Panc1 (cell line): ENCODE data around the gene STPG4. TPM values are rescaled to one million over a fixed set of nuclear protein-coding genes. Genes with fewer than 3 reads are reported as not detected.

Experiments
- ATAC-seq: fragments of 200-7000 bp; cut with Tn5 transposase; 2 replicates; pipeline ENCODE4 v1.9.1; 2020; ENCODE audit warnings: mild to moderate bottlenecking, moderate library complexity
- BruUV-seq: library from RNA; stranded (reverse); fragments of 400-500 nt; replicated peaks from 2 replicates; lab custom pipeline; 2021; lab: Mats Ljungman, UMichigan
- CTCF ChIA-PET: fragments of 300-600 bp; sonication (Branson Sonifier 250); formaldehyde crosslinking; loops from one replicate; lab custom pipeline; 2022; ENCODE audit warnings: antibody characterized with exemption; lab: Charles Lee
- POLR2A ChIA-PET: fragments of 300-600 bp; sonication (Branson Sonifier 250); formaldehyde crosslinking; loops from one replicate; lab custom pipeline; 2022; ENCODE audit warnings: antibody characterized with exemption; lab: Charles Lee
- DNase-seq: peaks from one replicate; pipeline ENCODE4 v3.0.0-alpha.2; 2010; ENCODE audit warnings: low read depth, low spot score
- H3K27ac ChIP-seq: 2 replicates; pipeline ENCODE4 v1.5.1; 2011; ENCODE audit warnings: mild to moderate bottlenecking, low read length, inconsistent platforms
- H3K27me3 ChIP-seq: fragments of 200-500 bp; sonication (Bioruptor generic); 2 replicates; pipeline ENCODE4 v1.6.0; 2014; ENCODE audit warnings: low read length, inconsistent platforms; ENCODE audit not compliant: control insufficient read depth, insufficient read depth
- H3K36me3 ChIP-seq: fragments of 200-500 bp; sonication (Bioruptor generic); 2 replicates; pipeline ENCODE4 v1.5.1; 2014; ENCODE audit warnings: inconsistent platforms, mild to moderate bottlenecking, low read length, moderate library complexity; ENCODE audit not compliant: control insufficient read depth, insufficient read depth
- H3K4me1 ChIP-seq: 2 replicates; pipeline ENCODE4 v1.5.1; 2011; ENCODE audit warnings: inconsistent platforms, mild to moderate bottlenecking, low read length, moderate library complexity; ENCODE audit not compliant: control insufficient read depth, insufficient read depth
- H3K4me3 ChIP-seq, 2 experiments: 2 replicates each; pipeline ENCODE4 v1.5.1; 2011 to 2012; ENCODE audit warnings: low read depth in 2 of 2, low read length in 2 of 2, mild to moderate bottlenecking in 2 of 2, inconsistent platforms in 1 of 2, moderate library complexity in 1 of 2
- H3K9me3 ChIP-seq: fragments of 200-500 bp; sonication (Bioruptor generic); 2 replicates; pipeline ENCODE4 v1.5.1; 2014; ENCODE audit warnings: low read depth, mild to moderate bottlenecking, inconsistent platforms, low read length, moderate library complexity; ENCODE audit not compliant: control insufficient read depth, insufficient read depth
- CTCF ChIP-seq: fragments of 450-650 bp; IDR thresholded peaks from 2 replicates; pipeline ENCODE4 v1.5.1; 2017; ENCODE audit warnings: mild to moderate bottlenecking
- POLR2AphosphoS5 ChIP-seq: IDR thresholded peaks from 2 replicates; pipeline ENCODE4 v1.6.1; 2012; ENCODE audit warnings: mild to moderate bottlenecking, low read depth, low read length, moderate library complexity
- REST ChIP-seq, 2 experiments: IDR thresholded peaks; 2 replicates each; pipeline ENCODE4 v1.6.1; 2011 to 2012; ENCODE audit warnings: low read depth in 2 of 2, control low read depth in 1 of 2, low read length in 1 of 2, mild to moderate bottlenecking in 1 of 2, moderate library complexity in 1 of 2; ENCODE audit not compliant: insufficient read depth in 1 of 2
- SIN3A ChIP-seq: IDR thresholded peaks from 2 replicates; pipeline ENCODE4 v1.6.1; 2012; ENCODE audit warnings: low read depth, mild to moderate bottlenecking, low read length, moderate library complexity, borderline replicate concordance; ENCODE audit not compliant: insufficient read depth
- TCF7L2 ChIP-seq: IDR thresholded peaks from 2 replicates; pipeline ENCODE4 v1.6.1; 2011; ENCODE audit warnings: mild to moderate bottlenecking, low read depth, low read length, inconsistent platforms
- in situ Hi-C: cut with HindIII; loops from 2 replicates; pipeline ENCODE4 v1.10.0; 2016; ENCODE audit warnings: low sequenced_read_pairs, low pct_unique_long_range_greater_than_20kb
- intact Hi-C: fragments of 100-400 bp; cut with micrococcal nuclease; formaldehyde crosslinking; loops from one replicate; pipeline ENCODE4 v1.10.0; 2022; ENCODE audit not compliant: unreplicated experiment
- total RNA-seq: library from RNA; stranded (reverse); gene quantifications from one replicate; pipeline ENCODE4 v1.2.1, GENCODE V29; 2021; ENCODE audit not compliant: unreplicated experiment

STPG4 gene
- total RNA-seq, 1 experiment from 2014 or later, result 0.36 TPM

- ChIA-PET CTCF (no interaction called here), POLR2A (no interaction called here)
- H3K9me3 ChIP-seq, result no peaks in the 10 kb centered on the region
- ATAC-seq (no peak), DNase-seq (no peak)
- no peaks in the 10 kb centered on the region for H3K36me3 ChIP-seq
- no TSS peak for BruUV-seq
- TF ChIP-seq CTCF (no peak), POLR2AphosphoS5 (no peak), TCF7L2 (no peak), REST (IDR thresholded peaks at IDR 0.05; ENCODE audit: insufficient read depth in 1 of 2, low read depth in 2 of 2, low read length in 1 of 2) (no peak), SIN3A (no peak)
- H3K4me3 ChIP-seq, result no peak overlapping the region
- intact Hi-C loops, result no loop called here
- no peaks in the 10 kb centered on the region for H3K27me3 ChIP-seq
- in situ Hi-C loops, result no loop called here
- no peak overlapping the region for H3K27ac ChIP-seq
- H3K4me1 ChIP-seq, result no peaks in the 10 kb centered on the region
These were observed 26.4 kb downstream of the STPG4 start for GRCh38 chr2:47128705-47129104.

- ATAC-seq, result peak; percentile 56; the same call in 1 of the 2 replicates
- intact Hi-C loops, result no loop called here
- POLR2A ChIA-PET, result no interaction called here
- H3K4me1 ChIP-seq, result no peaks in the 10 kb centered on the region
- DNase-seq, result no peak
- no peaks in the 10 kb centered on the region for H3K27me3 ChIP-seq
- BruUV-seq, result no TSS peak
- CTCF ChIA-PET, result no interaction called here
- no peaks in the 10 kb centered on the region for H3K9me3 ChIP-seq
- H3K36me3 ChIP-seq, result no peaks in the 10 kb centered on the region
- no peak overlapping the region for H3K4me3 ChIP-seq
- in situ Hi-C loops, result no loop called here
- no peak for TF ChIP-seq CTCF
- H3K27ac ChIP-seq, result no peak overlapping the region
These were observed 27.1 kb downstream of the STPG4 start for GRCh38 chr2:47127862-47128543.
